ENCODE measurements around the gene HBG1.

HBG1 gene

GRCh38 chr11:5203366-5203765 is 46.3 kb downstream of the HBG1 start (continued):
- TF ChIP-seq TCF4 (CRISPR knock-in tag; IDR thresholded peaks at IDR 0.05; ENCODE audit: borderline replicate concordance) = no peak

GRCh38 chr11:5200582-5200981 is 49.1 kb downstream of the HBG1 start, which contains the start of gene OR51V1:
TSS of gene OR51V1 (minus strand) at chr11:5200682. CDS start at chr11:5200682, 0 bp downstream.
- TF ChIP-seq BACH2 (CRISPR knock-in tag; IDR thresholded peaks at IDR 0.05; ENCODE audit: borderline replicate concordance) = no peak
- no peak for TF ChIP-seq PPARA (CRISPR knock-in tag; IDR thresholded peaks at IDR 0.05; ENCODE audit: borderline replicate concordance)
- TF ChIP-seq, protein P1, sequence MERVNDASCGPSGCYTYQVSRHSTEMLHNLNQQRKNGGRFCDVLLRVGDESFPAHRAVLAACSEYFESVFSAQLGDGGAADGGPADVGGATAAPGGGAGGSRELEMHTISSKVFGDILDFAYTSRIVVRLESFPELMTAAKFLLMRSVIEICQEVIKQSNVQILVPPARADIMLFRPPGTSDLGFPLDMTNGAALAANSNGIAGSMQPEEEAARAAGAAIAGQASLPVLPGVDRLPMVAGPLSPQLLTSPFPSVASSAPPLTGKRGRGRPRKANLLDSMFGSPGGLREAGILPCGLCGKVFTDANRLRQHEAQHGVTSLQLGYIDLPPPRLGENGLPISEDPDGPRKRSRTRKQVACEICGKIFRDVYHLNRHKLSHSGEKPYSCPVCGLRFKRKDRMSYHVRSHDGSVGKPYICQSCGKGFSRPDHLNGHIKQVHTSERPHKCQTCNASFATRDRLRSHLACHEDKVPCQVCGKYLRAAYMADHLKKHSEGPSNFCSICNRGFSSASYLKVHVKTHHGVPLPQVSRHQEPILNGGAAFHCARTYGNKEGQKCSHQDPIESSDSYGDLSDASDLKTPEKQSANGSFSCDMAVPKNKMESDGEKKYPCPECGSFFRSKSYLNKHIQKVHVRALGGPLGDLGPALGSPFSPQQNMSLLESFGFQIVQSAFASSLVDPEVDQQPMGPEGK (CRISPR knock-in tag; IDR thresholded peaks at IDR 0.05; ENCODE audit: borderline replicate concordance) = no peak
- TF ChIP-seq ESRRG (CRISPR knock-in tag; IDR thresholded peaks at IDR 0.05) = no peak
- no peak for TF ChIP-seq POU6F1 (CRISPR knock-in tag; IDR thresholded peaks at IDR 0.05; ENCODE audit: borderline replicate concordance, low read depth)
- TF ChIP-seq, protein P2, sequence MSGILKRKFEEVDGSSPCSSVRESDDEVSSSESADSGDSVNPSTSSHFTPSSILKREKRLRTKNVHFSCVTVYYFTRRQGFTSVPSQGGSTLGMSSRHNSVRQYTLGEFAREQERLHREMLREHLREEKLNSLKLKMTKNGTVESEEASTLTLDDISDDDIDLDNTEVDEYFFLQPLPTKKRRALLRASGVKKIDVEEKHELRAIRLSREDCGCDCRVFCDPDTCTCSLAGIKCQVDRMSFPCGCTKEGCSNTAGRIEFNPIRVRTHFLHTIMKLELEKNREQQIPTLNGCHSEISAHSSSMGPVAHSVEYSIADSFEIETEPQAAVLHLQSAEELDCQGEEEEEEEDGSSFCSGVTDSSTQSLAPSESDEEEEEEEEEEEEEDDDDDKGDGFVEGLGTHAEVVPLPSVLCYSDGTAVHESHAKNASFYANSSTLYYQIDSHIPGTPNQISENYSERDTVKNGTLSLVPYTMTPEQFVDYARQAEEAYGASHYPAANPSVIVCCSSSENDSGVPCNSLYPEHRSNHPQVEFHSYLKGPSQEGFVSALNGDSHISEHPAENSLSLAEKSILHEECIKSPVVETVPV (CRISPR knock-in tag; IDR thresholded peaks at IDR 0.05) = no peak
- TF ChIP-seq SNAI2 (CRISPR knock-in tag; IDR thresholded peaks at IDR 0.05) = no peak
- no peak for TF ChIP-seq TOX (CRISPR knock-in tag; IDR thresholded peaks at IDR 0.05; ENCODE audit: borderline replicate concordance)
- TF ChIP-seq ZC3H10 (CRISPR knock-in tag; IDR thresholded peaks at IDR 0.05) = no peak
- no peak for TF ChIP-seq RARB (CRISPR knock-in tag; IDR thresholded peaks at IDR 0.05)
- no peak for TF ChIP-seq ARNTL (CRISPR knock-in tag; IDR thresholded peaks at IDR 0.05; ENCODE audit: borderline replicate concordance, low read depth)
- no peak for ATAC-seq

DNA sequence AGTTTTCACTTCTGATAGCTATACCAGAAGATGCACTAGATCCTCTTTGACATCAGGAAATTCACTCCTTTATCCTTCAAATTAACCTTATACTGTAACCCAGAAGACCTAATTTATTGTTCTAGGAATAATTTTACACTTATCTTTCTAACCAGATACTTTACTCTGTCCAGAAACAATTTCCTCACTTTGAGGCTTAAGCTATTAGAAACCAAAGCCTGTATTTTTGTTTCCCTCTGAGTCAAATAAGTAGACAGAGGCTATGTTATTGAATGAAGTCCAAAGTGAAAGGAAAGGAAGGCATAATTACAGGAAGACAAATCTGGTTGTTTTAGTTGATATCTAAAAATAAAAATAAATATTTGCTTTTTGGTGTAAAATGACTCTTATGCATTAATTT is 51.4 kb downstream of the HBG1 start:
- no peak for ATAC-seq
- TF ChIP-seq TSHZ2 (CRISPR knock-in tag; IDR thresholded peaks at IDR 0.05) (no peak), ZNF565 (CRISPR knock-in tag; conservative IDR thresholded peaks at IDR 0.05; ENCODE audit: low read depth) (no peak), ESRRG (CRISPR knock-in tag; IDR thresholded peaks at IDR 0.05) (no peak), ZFP3 (CRISPR knock-in tag; IDR thresholded peaks at IDR 0.05) (no peak), BACH2 (CRISPR knock-in tag; IDR thresholded peaks at IDR 0.05; ENCODE audit: borderline replicate concordance) (no peak), ISL1 (CRISPR knock-in tag; IDR thresholded peaks at IDR 0.05) (no peak), OSR1 (CRISPR knock-in tag; IDR thresholded peaks at IDR 0.05) (no peak)

Measured in SK-N-SH treated with all-trans-retinoic acid at 6 μM for 48 hours (cell line).